WERI-Rb-1 (cell line): ENCODE results near the gene QRFP.

Experiments used
- DNase-seq: peaks from one replicate; pipeline ENCODE4 v3.0.0-alpha.2; 2020
- H3K27ac ChIP-seq: fragments of 250-450 bp; sonication (Bioruptor Pico); 2 replicates; pipeline ENCODE4 v1.5.1; 2020; ENCODE audit warnings: mild to moderate bottlenecking, moderate library complexity
- H3K27me3 ChIP-seq: fragments of 250-450 bp; sonication (Bioruptor Pico); 2 replicates; pipeline ENCODE4 v1.5.1; 2021; ENCODE audit warnings: mild to moderate bottlenecking, low read depth, moderate library complexity; ENCODE audit not compliant: insufficient read depth, severe bottlenecking
- H3K36me3 ChIP-seq: fragments of 250-450 bp; sonication (Bioruptor Pico); 2 replicates; pipeline ENCODE4 v1.5.1; 2020; ENCODE audit warnings: mild to moderate bottlenecking, moderate library complexity
- H3K4me3 ChIP-seq: 2 replicates; pipeline ENCODE4 v1.5.1; 2011; ENCODE audit warnings: low read depth, mild to moderate bottlenecking, control low read depth, low read length
- H3K9me3 ChIP-seq: fragments of 250-450 bp; sonication (Bioruptor Pico); 2 replicates; pipeline ENCODE4 v1.5.1; 2021; ENCODE audit warnings: mild to moderate bottlenecking, moderate library complexity; ENCODE audit not compliant: severe bottlenecking
- TF ChIP-seq, protein P1 (sequence below): IDR thresholded peaks from 2 replicates; pipeline ENCODE4 v1.5.1; 2011; ENCODE audit warnings: low read depth, mild to moderate bottlenecking, control low read depth, inconsistent platforms, low read length

QRFP gene

DNA sequence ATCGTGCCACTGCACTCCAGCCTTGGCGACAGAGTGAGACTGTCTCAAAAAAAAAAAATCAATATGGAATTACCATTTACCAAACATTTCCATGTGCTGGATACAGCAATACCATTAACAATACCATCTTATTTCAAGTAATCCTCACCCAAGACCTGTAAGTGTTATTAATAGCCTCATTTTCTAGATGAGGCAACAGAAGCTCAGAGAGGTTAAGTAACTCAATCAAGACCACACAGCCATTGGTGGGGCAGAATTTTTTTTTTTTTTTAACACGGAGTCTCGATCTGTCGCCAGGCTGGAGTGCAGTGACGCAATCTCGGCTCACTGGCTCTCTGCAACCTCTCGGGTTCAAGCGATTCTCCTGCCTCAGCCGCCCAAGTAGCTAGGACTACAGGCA is 46.1 kb upstream of the QRFP start:
- Histone ChIP-seq H3K4me3 (no peak overlapping the region), H3K27me3 (peaks cover 66% of the 10 kb centered on the region), H3K9me3 (no peaks in the 10 kb centered on the region), H3K27ac (no peak overlapping the region), H3K36me3 (no peaks in the 10 kb centered on the region; the same call in 1 of the 2 replicates)
- DNase-seq: no peak
- TF ChIP-seq, protein P1, sequence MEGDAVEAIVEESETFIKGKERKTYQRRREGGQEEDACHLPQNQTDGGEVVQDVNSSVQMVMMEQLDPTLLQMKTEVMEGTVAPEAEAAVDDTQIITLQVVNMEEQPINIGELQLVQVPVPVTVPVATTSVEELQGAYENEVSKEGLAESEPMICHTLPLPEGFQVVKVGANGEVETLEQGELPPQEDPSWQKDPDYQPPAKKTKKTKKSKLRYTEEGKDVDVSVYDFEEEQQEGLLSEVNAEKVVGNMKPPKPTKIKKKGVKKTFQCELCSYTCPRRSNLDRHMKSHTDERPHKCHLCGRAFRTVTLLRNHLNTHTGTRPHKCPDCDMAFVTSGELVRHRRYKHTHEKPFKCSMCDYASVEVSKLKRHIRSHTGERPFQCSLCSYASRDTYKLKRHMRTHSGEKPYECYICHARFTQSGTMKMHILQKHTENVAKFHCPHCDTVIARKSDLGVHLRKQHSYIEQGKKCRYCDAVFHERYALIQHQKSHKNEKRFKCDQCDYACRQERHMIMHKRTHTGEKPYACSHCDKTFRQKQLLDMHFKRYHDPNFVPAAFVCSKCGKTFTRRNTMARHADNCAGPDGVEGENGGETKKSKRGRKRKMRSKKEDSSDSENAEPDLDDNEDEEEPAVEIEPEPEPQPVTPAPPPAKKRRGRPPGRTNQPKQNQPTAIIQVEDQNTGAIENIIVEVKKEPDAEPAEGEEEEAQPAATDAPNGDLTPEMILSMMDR: no peak

DNA sequence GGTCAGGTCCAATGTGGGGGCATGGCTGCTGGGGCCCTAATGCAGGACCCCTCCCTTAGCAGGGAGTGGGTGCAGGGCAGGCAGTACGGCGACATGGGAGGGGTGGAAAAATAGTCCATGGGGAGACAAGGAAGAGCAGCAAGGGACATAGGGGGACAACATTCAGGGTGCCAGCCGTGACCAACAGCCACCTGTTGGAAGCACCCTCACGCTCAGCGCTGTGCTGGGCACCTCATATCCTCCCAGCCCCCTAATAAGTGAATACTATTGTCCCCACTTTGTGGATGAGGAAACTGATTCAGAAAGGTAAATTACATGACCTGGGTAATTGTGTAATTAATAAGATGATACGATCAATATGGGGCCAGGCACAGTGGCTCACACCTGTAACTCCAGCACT is 45.5 kb upstream of the QRFP start:
- TF ChIP-seq, protein P1: no peak
- Histone ChIP-seq H3K4me3 (no peak overlapping the region), H3K27me3 (peaks cover 70% of the 10 kb centered on the region), H3K27ac (no peak overlapping the region), H3K36me3 (no peaks in the 10 kb centered on the region; the same call in 1 of the 2 replicates), H3K9me3 (no peaks in the 10 kb centered on the region)
- no peak for DNase-seq

DNA sequence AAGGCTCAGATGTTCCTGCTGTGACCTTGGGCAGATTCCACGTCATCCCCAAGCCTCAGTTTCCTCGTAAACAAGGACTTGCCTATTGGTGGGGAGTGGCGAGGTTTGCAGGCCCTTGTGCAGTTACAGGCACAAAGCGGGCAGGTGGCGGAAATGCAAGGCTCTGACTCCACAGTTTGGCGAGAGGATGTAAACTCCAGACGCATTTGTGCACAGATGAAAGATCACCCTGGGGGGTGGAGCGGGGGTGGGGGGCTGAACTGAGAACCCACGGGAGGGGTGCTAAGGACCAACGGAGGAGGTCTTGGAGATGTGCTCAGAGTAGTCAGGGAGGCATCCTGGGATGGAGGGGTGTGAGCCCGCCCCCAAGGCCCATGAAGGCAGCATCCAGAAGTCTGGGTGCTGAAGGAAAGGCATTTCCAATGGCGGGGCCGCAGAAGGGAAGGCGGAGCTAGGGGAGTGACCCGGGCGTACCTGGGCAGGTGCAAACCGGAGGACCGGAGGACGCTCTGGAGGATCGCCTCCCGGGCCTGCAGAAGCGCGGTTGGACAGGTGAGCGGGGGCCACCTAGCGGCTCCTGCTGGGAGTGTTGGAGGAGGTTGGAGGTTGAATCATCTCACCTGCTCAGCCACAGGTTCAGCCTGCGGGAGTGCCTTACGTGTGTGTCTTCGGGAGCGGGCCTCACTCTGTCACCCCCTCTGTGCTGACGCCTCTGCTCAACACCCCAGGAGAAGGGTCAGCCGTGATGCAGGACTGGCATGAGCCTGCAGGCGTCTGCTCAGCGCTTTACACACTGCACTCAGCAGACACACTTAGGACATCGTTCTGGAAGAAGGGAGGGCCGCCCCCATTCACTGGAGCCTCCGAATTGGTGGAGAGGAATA is 44.3 kb upstream of the QRFP start:
- peak; percentile 87 for DNase-seq
- Histone ChIP-seq H3K36me3 (no peaks in the 10 kb centered on the region; the same call in 1 of the 2 replicates), H3K27me3 (peaks cover 67% of the 10 kb centered on the region), H3K27ac (no peak overlapping the region), H3K9me3 (no peaks in the 10 kb centered on the region), H3K4me3 (no peak overlapping the region)
- TF ChIP-seq, protein P1: peak; percentile 99

DNA sequence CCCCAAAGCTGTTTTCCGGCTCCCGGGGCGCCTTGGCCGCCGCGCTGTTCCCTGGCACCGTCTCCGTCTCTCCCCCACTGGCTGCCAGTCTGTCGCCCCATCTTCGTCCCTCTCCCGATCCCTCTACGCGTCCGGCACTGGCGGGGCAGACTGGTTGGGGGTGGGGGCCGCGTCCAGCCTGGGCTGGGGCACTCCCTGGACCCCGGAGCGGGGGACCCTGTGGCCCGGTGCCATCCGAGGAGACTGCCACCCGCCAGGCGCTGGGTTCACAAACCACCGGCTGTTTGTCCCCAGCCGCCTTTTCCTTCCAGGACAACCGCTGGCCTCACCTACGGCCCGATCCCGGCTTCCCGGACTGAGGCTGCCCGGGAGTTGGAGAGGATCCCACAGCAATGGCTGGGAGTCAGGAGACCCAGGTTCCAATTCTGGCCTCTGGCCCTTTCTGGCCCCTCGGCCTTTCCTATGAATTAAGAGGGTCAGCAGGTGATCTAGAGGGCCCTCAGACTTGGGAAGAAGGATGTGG is 43.5 kb upstream of the QRFP start:
- DNase-seq: no peak
- H3K27ac ChIP-seq: no peak overlapping the region
- no peaks in the 10 kb centered on the region for H3K9me3 ChIP-seq
- H3K36me3 ChIP-seq: no peaks in the 10 kb centered on the region; the same call in 1 of the 2 replicates
- peaks cover 67% of the 10 kb centered on the region for H3K27me3 ChIP-seq
- peak overlapping the region; percentile 14; the same call in 1 of the 2 replicates for H3K4me3 ChIP-seq
- TF ChIP-seq, protein P1: no peak

DNA sequence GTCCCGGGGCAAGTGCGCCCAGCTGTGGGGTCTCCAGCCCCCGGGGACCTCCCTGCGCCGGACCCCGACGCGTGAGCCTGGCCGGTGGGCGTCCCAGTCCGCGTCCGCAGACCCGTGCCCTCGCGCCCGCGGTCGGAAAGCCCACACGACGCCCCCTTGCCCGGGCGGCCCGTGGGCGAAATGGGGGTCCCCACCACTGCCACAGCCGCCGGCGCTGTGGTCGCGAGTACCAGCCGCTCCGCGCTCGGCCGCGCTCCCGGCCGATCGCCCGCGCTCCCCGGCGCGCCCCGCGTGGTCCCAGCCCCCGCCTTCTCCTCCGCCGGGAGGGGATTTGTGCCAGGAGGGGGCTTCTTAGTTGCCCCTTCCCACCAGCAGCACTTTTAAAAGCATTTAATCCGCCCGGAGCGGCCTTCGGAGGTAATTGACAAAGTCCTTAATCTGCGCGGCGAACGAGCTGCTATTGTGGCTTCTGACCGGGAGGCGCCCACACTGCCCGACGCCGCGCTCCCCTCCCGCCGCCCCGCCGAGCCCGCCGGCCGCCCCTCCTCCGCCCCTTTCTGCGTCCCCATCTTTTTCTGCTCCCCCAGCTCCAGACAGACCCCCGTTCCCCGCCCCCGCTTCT is 42.9 kb upstream of the QRFP start:
- DNase-seq: peak; percentile 55
- no peaks in the 10 kb centered on the region; the same call in 1 of the 2 replicates for H3K36me3 ChIP-seq
- H3K9me3 ChIP-seq: no peaks in the 10 kb centered on the region
- H3K27me3 ChIP-seq: peaks cover 62% of the 10 kb centered on the region
- H3K27ac ChIP-seq: no peak overlapping the region
- TF ChIP-seq, protein P1: no peak
- H3K4me3 ChIP-seq: peak overlapping the region; percentile 67
